A673 (cell line): ENCODE results near the gene PHKB. TPM values are rescaled to one million over a fixed set of nuclear protein-coding genes. Genes with fewer than 3 reads are reported as not detected.

Experiments
- BruUV-seq: library from RNA; stranded (reverse); fragments of 400-500 nt; replicated peaks from 2 replicates; lab custom pipeline; 2021; lab: Mats Ljungman, UMichigan
- CTCF ChIA-PET: fragments of 300-600 bp; sonication (Branson Sonifier 250); formaldehyde crosslinking; loops from one replicate; lab custom pipeline; 2022; ENCODE audit warnings: antibody characterized with exemption; lab: Charles Lee
- POLR2A ChIA-PET: fragments of 300-600 bp; sonication (Branson Sonifier 250); formaldehyde crosslinking; loops from one replicate; lab custom pipeline; 2022; ENCODE audit warnings: antibody characterized with exemption; ENCODE audit not compliant: low non-redundant PET; lab: Charles Lee
- DNase-seq: peaks from one replicate; pipeline ENCODE4 v3.0.0-alpha.2; 2015; ENCODE audit warnings: low spot score
- H3K27ac ChIP-seq: fragments of 200-600 bp; sonication (generic); 2 replicates; pipeline ENCODE4 v1.5.1; 2016; ENCODE audit warnings: mixed run types, low read depth, mild to moderate bottlenecking, mixed read lengths, antibody characterized with exemption, low read length; ENCODE audit not compliant: poor library complexity, severe bottlenecking
- H3K27me3 ChIP-seq: fragments of 200-600 bp; sonication (generic); replicated peaks from 2 replicates; pipeline ENCODE4 v1.6.1; 2017; ENCODE audit warnings: mixed run types, low read depth, mild to moderate bottlenecking, mixed read lengths, antibody characterized with exemption, low read length; ENCODE audit not compliant: insufficient read depth, poor library complexity
- H3K36me3 ChIP-seq: fragments of 200-600 bp; sonication (generic); 2 replicates; pipeline ENCODE4 v1.6.1; 2016; ENCODE audit warnings: mixed run types, mild to moderate bottlenecking, mixed read lengths, antibody characterized with exemption, low read length; ENCODE audit not compliant: insufficient read depth, poor library complexity, severe bottlenecking
- H3K4me1 ChIP-seq: fragments of 200-600 bp; sonication (generic); 2 replicates; pipeline ENCODE4 v1.6.1; 2017; ENCODE audit warnings: mixed run types, mild to moderate bottlenecking, mixed read lengths, antibody characterized with exemption, low read length; ENCODE audit not compliant: insufficient read depth, poor library complexity, severe bottlenecking
- H3K4me3 ChIP-seq: fragments of 200-600 bp; sonication (generic); 2 replicates; pipeline ENCODE4 v1.5.1; 2016; ENCODE audit warnings: low read depth, mixed run types, mild to moderate bottlenecking, mixed read lengths, low read length; ENCODE audit not compliant: poor library complexity, severe bottlenecking
- H3K9me3 ChIP-seq: fragments of 200-600 bp; sonication (generic); 2 replicates; pipeline ENCODE4 v1.6.1; 2016; ENCODE audit warnings: mixed run types, low read depth, mild to moderate bottlenecking, mixed read lengths, antibody characterized with exemption, low read length; ENCODE audit not compliant: poor library complexity, severe bottlenecking
- EZH2 ChIP-seq: fragments of 200-600 bp; sonication (generic); IDR thresholded peaks from 2 replicates; pipeline ENCODE4 v1.6.1; 2017; ENCODE audit warnings: borderline replicate concordance, low read depth, mild to moderate bottlenecking, mixed read lengths, antibody characterized with exemption, low read length; ENCODE audit not compliant: poor library complexity, severe bottlenecking
- intact Hi-C: fragments of 100-400 bp; cut with micrococcal nuclease; formaldehyde crosslinking; loops from one replicate; pipeline ENCODE4 v1.10.0; 2022; ENCODE audit not compliant: unreplicated experiment
- total RNA-seq: library from RNA; stranded (reverse); gene quantifications from 2 replicates; pipeline ENCODE4 v1.2.3, GENCODE V29; 2021
- TF ChIP-seq, protein P1 (sequence below): fragments of 300-800, 200-600 bp; sonication (generic); conservative IDR thresholded peaks from 2 replicates; pipeline ENCODE4 v1.5.1; 2017; ENCODE audit warnings: low read depth, mild to moderate bottlenecking, antibody characterized with exemption, low read length, moderate library complexity, mixed read lengths

Gene PHKB
- total RNA-seq, 1 experiment from 2014 or later = 50.6 TPM

DNA sequence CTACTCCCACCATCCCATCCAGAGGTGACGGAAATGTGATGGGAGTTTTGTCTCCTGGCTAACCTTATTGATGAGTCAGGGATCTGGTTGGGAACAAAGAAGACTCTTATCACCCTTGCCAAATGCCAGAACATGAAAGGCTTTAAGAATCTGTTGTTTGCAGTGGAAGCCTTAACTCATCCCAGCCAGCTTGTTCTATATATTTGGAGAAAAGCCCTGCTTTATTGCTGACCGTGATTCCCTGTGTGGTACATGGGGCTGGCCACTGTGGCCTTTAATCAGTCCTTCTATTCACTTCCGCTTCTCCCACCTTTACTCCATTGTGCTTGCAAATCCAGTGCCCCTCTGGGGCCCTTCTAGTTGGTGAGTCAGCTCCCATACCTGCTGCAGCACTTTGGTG is 156.6 kb downstream of the PHKB start:
- Histone ChIP-seq H3K9me3 (no peaks in the 10 kb centered on the region), H3K36me3 (no peaks in the 10 kb centered on the region), H3K27me3 (no peaks in the 10 kb centered on the region), H3K4me1 (no peaks in the 10 kb centered on the region), H3K4me3 (no peak overlapping the region), H3K27ac (no peak overlapping the region)
- ChIA-PET CTCF (no interaction called here), POLR2A (no interaction called here)
- DNase-seq = no peak
- no peak for TF ChIP-seq EZH2
- TF ChIP-seq, protein P1, sequence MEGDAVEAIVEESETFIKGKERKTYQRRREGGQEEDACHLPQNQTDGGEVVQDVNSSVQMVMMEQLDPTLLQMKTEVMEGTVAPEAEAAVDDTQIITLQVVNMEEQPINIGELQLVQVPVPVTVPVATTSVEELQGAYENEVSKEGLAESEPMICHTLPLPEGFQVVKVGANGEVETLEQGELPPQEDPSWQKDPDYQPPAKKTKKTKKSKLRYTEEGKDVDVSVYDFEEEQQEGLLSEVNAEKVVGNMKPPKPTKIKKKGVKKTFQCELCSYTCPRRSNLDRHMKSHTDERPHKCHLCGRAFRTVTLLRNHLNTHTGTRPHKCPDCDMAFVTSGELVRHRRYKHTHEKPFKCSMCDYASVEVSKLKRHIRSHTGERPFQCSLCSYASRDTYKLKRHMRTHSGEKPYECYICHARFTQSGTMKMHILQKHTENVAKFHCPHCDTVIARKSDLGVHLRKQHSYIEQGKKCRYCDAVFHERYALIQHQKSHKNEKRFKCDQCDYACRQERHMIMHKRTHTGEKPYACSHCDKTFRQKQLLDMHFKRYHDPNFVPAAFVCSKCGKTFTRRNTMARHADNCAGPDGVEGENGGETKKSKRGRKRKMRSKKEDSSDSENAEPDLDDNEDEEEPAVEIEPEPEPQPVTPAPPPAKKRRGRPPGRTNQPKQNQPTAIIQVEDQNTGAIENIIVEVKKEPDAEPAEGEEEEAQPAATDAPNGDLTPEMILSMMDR = no peak
- intact Hi-C loops = no loop called here
- no TSS peak for BruUV-seq

DNA sequence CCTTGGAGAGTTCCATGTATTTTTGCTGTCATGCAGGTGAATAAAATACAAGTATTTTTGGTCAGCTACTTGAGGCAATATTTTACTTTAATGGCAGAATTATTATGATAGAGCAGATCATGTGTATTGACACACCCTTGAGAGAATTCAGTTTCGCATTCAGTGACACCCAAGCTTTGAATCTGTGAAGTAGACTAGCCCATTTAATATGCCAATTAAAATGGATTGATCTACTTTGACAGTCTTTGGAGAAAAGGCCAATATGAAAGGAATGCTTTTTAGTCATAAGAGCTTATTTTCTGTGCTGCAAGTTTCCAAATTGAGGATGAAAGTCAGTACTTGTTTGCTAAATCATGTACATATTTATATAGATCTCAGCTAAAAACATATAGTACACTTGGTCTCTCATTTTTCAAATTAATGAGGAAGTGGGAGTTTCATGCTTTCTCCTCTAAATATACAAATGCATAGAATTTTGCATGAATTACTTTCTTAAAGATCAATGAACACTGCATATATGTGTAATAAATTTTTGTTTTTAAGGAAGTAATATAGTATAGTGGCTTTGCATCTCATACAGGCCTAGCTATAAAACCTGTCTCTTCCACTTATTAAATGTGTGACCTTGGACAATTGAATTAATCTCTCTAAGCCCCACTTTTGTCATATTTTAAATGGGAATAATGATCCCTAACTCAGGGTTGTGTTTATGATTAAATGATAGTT is 161.5 kb downstream of the PHKB start:
- no peak for DNase-seq
- TF ChIP-seq, protein P1 = no peak
- no peak for TF ChIP-seq EZH2
- H3K27ac ChIP-seq = no peak overlapping the region
- ChIA-PET CTCF (no interaction called here), POLR2A (no interaction called here)
- H3K27me3 ChIP-seq = no peaks in the 10 kb centered on the region
- no peaks in the 10 kb centered on the region for H3K4me1 ChIP-seq
- intact Hi-C loops = no loop called here
- no TSS peak for BruUV-seq
- H3K9me3 ChIP-seq = no peaks in the 10 kb centered on the region
- no peak overlapping the region for H3K4me3 ChIP-seq
- H3K36me3 ChIP-seq = no peaks in the 10 kb centered on the region

DNA sequence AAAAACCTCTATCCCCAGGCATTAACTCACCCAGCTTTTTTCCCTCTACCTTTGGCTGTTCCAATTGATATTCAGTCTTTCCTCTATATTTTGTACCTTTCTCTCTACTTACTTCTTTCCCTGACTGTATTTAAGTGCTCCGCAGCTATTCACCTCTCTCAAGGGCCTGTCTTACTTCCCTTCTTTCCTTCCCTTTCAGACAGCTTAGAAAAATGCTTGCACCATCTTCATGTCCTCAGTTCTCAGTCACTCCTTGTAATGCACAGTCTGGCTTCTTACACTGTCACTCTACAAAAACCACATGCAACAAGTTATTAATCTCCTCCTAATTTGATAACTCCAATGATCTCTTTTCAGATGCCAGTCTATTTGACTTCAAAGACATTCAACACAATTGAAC is 163.4 kb downstream of the PHKB start:
- Histone ChIP-seq H3K4me1 (no peaks in the 10 kb centered on the region), H3K36me3 (no peaks in the 10 kb centered on the region), H3K9me3 (no peaks in the 10 kb centered on the region), H3K4me3 (no peak overlapping the region), H3K27ac (no peak overlapping the region), H3K27me3 (no peaks in the 10 kb centered on the region)
- TF ChIP-seq EZH2 = no peak
- TF ChIP-seq, protein P1 = no peak
- CTCF ChIA-PET = no interaction called here
- intact Hi-C loops = no loop called here
- POLR2A ChIA-PET = no interaction called here
- DNase-seq = no peak
- BruUV-seq = no TSS peak
